ENCODE results near the gene BRSK1. TPM values are rescaled to one million over a fixed set of nuclear protein-coding genes. Genes with fewer than 3 reads are reported as not detected.

The BRSK1 gene
- total RNA-seq, 1 donor, result 4.0 TPM

- Histone ChIP-seq H3K36me3 (ENCODE audit: insufficient read depth, low read length) (peaks cover 4% of the 10 kb centered on the region), H3K27ac (ENCODE audit: low read depth, low read length) (no peak overlapping the region), H3K4me3 (ENCODE audit: insufficient read depth, low read length) (no peak overlapping the region), H3K79me2 (ENCODE audit: insufficient read depth, low read length) (no peaks in the 10 kb centered on the region), H4K20me1 (ENCODE audit: insufficient read depth, low read length) (peaks cover 8% of the 10 kb centered on the region), H3K9me3 (ENCODE audit: low read depth, low read length) (no peaks in the 10 kb centered on the region), H2AFZ (ENCODE audit: low read length) (no peak overlapping the region), H3K27me3 (ENCODE audit: insufficient read depth, low read length) (no peaks in the 10 kb centered on the region), H3K4me1 (ENCODE audit: insufficient read depth, low read length) (peaks cover 4% of the 10 kb centered on the region), H3K4me2 (ENCODE audit: insufficient read depth, low read length) (no peak overlapping the region)
- peak; percentile 87 for DNase-seq (ENCODE audit: insufficient read length, low spot score, missing footprints)
- TF ChIP-seq, protein P1, sequence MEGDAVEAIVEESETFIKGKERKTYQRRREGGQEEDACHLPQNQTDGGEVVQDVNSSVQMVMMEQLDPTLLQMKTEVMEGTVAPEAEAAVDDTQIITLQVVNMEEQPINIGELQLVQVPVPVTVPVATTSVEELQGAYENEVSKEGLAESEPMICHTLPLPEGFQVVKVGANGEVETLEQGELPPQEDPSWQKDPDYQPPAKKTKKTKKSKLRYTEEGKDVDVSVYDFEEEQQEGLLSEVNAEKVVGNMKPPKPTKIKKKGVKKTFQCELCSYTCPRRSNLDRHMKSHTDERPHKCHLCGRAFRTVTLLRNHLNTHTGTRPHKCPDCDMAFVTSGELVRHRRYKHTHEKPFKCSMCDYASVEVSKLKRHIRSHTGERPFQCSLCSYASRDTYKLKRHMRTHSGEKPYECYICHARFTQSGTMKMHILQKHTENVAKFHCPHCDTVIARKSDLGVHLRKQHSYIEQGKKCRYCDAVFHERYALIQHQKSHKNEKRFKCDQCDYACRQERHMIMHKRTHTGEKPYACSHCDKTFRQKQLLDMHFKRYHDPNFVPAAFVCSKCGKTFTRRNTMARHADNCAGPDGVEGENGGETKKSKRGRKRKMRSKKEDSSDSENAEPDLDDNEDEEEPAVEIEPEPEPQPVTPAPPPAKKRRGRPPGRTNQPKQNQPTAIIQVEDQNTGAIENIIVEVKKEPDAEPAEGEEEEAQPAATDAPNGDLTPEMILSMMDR (IDR thresholded peaks at IDR 0.05; ENCODE audit: extremely low read depth, low read depth, low read length), result no peak
These were observed 62.3 kb downstream of the BRSK1 start for GRCh38 chr19:55345818-55346724.

GRCh38 chr19:55346725-55347441 lies 63.1 kb downstream of the BRSK1 start:
- Histone ChIP-seq H3K27ac (ENCODE audit: low read depth, low read length) (no peak overlapping the region), H4K20me1 (ENCODE audit: insufficient read depth, low read length) (peaks cover 2% of the 10 kb centered on the region), H3K4me1 (ENCODE audit: insufficient read depth, low read length) (no peaks in the 10 kb centered on the region), H3K9me3 (ENCODE audit: low read depth, low read length) (no peaks in the 10 kb centered on the region), H3K4me2 (ENCODE audit: insufficient read depth, low read length) (no peak overlapping the region), H2AFZ (ENCODE audit: low read length) (no peak overlapping the region), H3K36me3 (ENCODE audit: insufficient read depth, low read length) (peaks cover 4% of the 10 kb centered on the region), H3K27me3 (ENCODE audit: insufficient read depth, low read length) (peaks cover 4% of the 10 kb centered on the region), H3K4me3 (ENCODE audit: insufficient read depth, low read length) (no peak overlapping the region), H3K79me2 (ENCODE audit: insufficient read depth, low read length) (no peaks in the 10 kb centered on the region)
- DNase-seq (ENCODE audit: insufficient read length, low spot score, missing footprints), result peak; percentile 84
- TF ChIP-seq, protein P1 (IDR thresholded peaks at IDR 0.05; ENCODE audit: extremely low read depth, low read depth, low read length), result no peak

DNA sequence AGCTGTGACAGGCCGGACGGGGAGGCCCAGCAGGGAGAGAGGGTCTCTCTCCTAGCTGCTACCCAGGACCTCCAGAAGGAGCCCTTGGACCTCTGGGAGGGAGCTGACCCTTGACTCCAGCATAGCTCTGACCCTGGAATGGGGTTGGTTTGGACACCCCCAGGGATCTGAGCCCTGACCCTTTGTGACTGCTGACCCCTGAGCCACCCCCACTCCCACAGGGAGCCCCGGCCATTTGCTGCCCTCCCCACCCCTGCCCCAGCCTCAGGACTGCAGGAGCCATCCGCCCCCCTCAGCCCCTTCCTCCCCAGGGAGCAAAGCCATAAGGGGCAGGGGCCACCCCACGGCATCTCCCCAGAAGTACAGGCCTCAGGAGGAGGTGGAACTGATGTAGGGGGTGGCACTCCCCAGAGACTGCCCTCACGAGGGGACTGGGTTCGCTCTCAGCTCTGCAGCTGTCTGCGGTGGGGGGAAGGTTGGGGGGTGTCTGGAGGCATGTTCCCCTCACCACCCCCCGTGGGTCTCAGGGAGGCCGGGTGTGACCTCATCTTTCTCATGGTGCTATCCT lies 63.7 kb downstream of the BRSK1 start:
- TF ChIP-seq, protein P1 (IDR thresholded peaks at IDR 0.05; ENCODE audit: extremely low read depth, low read depth, low read length), result no peak
- Histone ChIP-seq H3K9me3 (ENCODE audit: low read depth, low read length) (no peaks in the 10 kb centered on the region), H3K4me2 (ENCODE audit: insufficient read depth, low read length) (no peak overlapping the region), H3K79me2 (ENCODE audit: insufficient read depth, low read length) (no peaks in the 10 kb centered on the region), H4K20me1 (ENCODE audit: insufficient read depth, low read length) (no peaks in the 10 kb centered on the region), H3K36me3 (ENCODE audit: insufficient read depth, low read length) (peaks cover 4% of the 10 kb centered on the region), H2AFZ (ENCODE audit: low read length) (no peak overlapping the region), H3K27me3 (ENCODE audit: insufficient read depth, low read length) (peaks cover 11% of the 10 kb centered on the region), H3K4me1 (ENCODE audit: insufficient read depth, low read length) (no peaks in the 10 kb centered on the region), H3K27ac (ENCODE audit: low read depth, low read length) (no peak overlapping the region), H3K4me3 (ENCODE audit: insufficient read depth, low read length) (no peak overlapping the region)
- peak; percentile 79 for DNase-seq (ENCODE audit: insufficient read length, low spot score, missing footprints)
